ENCODE measurements around the gene ACBD6. TPM values are rescaled to one million over a fixed set of nuclear protein-coding genes. Genes with fewer than 3 reads are reported as not detected.

ACBD6 gene
- total RNA-seq, 2 donors from 2014 or later, result 44.0 to 53.5 TPM

- Histone ChIP-seq H3K4me3 (no peak overlapping the region), H3K27ac (no peak overlapping the region), H3K36me3 (no peaks in the 10 kb centered on the region), H3K9me3 (peaks cover 40% of the 10 kb centered on the region), H3K4me1 (ENCODE audit: control insufficient read depth in 1 of 2, low read depth in 2 of 2) (no peaks in the 10 kb centered on the region), H3K27me3 (replicated peaks; ENCODE audit: insufficient read depth) (no peaks in the 10 kb centered on the region)
- DNase-seq (ENCODE audit: low spot score), result no peak
- TF ChIP-seq CTCF (IDR thresholded peaks at IDR 0.05), result no peak
- ATAC-seq (ENCODE audit: insufficient number of reproducible peaks, low FRiP score, low read depth), result no peak
These were observed 121.2 kb downstream of the ACBD6 start for GRCh38 chr1:180381184-180381580.

GRCh38 chr1:180380259-180381183, 121.9 kb downstream of the ACBD6 start:
- no peak for TF ChIP-seq CTCF (IDR thresholded peaks at IDR 0.05)
- H3K9me3 ChIP-seq, result peaks cover 36% of the 10 kb centered on the region
- DNase-seq (ENCODE audit: low spot score) (no peak), ATAC-seq (ENCODE audit: insufficient number of reproducible peaks, low FRiP score, low read depth) (no peak)
- H3K4me1 ChIP-seq (ENCODE audit: control insufficient read depth in 1 of 2, low read depth in 2 of 2), result no peaks in the 10 kb centered on the region
- H3K27ac ChIP-seq, result no peak overlapping the region
- no peaks in the 10 kb centered on the region for H3K36me3 ChIP-seq
- H3K4me3 ChIP-seq, result no peak overlapping the region
- no peaks in the 10 kb centered on the region for H3K27me3 ChIP-seq (replicated peaks; ENCODE audit: insufficient read depth)

DNA sequence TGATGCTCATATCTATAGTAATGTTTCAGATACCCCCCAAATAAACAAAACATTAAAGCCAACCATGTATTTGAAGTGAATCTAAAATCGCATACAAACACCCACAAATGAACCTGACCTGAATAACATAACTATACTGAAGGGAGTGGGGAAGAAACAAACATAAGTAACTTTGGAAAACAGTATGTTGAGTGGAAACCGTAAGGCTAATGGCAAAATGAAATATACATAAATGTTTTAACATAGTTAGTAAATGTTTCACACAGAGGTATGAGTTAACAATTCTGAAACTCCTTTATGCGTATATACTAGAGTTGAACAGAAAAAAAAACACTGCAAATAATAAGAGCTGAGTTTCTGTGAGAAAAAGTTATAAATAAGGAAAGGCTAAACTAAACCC, 125.6 kb downstream of the ACBD6 start:
- Histone ChIP-seq H3K27ac (no peak overlapping the region), H3K9me3 (peaks cover 16% of the 10 kb centered on the region), H3K4me3 (no peak overlapping the region), H3K36me3 (no peaks in the 10 kb centered on the region), H3K27me3 (replicated peaks; ENCODE audit: insufficient read depth) (no peaks in the 10 kb centered on the region), H3K4me1 (ENCODE audit: control insufficient read depth in 1 of 2, low read depth in 2 of 2) (no peaks in the 10 kb centered on the region)
- TF ChIP-seq CTCF (IDR thresholded peaks at IDR 0.05), result no peak
- no peak for ATAC-seq (ENCODE audit: insufficient number of reproducible peaks, low FRiP score, low read depth)
- no peak for DNase-seq (ENCODE audit: low spot score)

- Histone ChIP-seq H3K4me1 (ENCODE audit: control insufficient read depth in 1 of 2, low read depth in 2 of 2) (no peaks in the 10 kb centered on the region), H3K4me3 (no peak overlapping the region), H3K27ac (no peak overlapping the region), H3K36me3 (no peaks in the 10 kb centered on the region), H3K27me3 (replicated peaks; ENCODE audit: insufficient read depth) (no peaks in the 10 kb centered on the region), H3K9me3 (peaks cover 16% of the 10 kb centered on the region)
- DNase-seq (ENCODE audit: low spot score), result no peak
- no peak for TF ChIP-seq CTCF (IDR thresholded peaks at IDR 0.05)
- no peak for ATAC-seq (ENCODE audit: insufficient number of reproducible peaks, low FRiP score, low read depth)
These were observed 126.1 kb downstream of the ACBD6 start for GRCh38 chr1:180376253-180376652.

GRCh38 chr1:180372728-180373127, 129.6 kb downstream of the ACBD6 start:
- Histone ChIP-seq H3K4me3 (no peak overlapping the region), H3K27ac (no peak overlapping the region), H3K9me3 (no peaks in the 10 kb centered on the region), H3K27me3 (replicated peaks; ENCODE audit: insufficient read depth) (no peaks in the 10 kb centered on the region), H3K4me1 (ENCODE audit: control insufficient read depth in 1 of 2, low read depth in 2 of 2) (no peaks in the 10 kb centered on the region), H3K36me3 (no peaks in the 10 kb centered on the region)
- no peak for DNase-seq (ENCODE audit: low spot score)
- TF ChIP-seq CTCF (IDR thresholded peaks at IDR 0.05), result no peak
- ATAC-seq (ENCODE audit: insufficient number of reproducible peaks, low FRiP score, low read depth), result no peak
